ENCODE results near the gene GRAMD1B.

DNA sequence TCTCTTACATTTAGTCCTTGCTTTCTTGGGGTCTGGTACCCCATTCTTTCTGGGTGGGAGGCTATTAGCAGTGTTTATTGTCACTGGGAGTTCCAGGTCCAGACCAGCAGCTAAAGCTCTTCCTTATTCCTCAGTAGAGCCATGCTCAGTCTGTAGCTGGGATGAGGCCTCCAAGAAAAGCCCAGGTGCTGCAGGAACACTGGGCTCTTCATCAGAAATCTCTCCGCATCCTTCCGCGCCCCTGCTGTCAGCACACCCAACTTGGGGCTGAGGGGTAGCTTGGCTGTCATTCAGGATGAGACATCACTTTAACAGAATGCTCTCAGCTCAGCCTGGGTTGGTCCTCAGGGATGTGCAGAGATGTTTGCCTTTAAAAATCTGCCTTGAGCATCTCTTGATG, 97.5 kb downstream of the GRAMD1B start:
- TF ChIP-seq, protein P1, sequence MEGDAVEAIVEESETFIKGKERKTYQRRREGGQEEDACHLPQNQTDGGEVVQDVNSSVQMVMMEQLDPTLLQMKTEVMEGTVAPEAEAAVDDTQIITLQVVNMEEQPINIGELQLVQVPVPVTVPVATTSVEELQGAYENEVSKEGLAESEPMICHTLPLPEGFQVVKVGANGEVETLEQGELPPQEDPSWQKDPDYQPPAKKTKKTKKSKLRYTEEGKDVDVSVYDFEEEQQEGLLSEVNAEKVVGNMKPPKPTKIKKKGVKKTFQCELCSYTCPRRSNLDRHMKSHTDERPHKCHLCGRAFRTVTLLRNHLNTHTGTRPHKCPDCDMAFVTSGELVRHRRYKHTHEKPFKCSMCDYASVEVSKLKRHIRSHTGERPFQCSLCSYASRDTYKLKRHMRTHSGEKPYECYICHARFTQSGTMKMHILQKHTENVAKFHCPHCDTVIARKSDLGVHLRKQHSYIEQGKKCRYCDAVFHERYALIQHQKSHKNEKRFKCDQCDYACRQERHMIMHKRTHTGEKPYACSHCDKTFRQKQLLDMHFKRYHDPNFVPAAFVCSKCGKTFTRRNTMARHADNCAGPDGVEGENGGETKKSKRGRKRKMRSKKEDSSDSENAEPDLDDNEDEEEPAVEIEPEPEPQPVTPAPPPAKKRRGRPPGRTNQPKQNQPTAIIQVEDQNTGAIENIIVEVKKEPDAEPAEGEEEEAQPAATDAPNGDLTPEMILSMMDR (IDR thresholded peaks at IDR 0.05), result no peak
- TF ChIP-seq EP300 (IDR thresholded peaks at IDR 0.05), result no peak
- TF ChIP-seq POLR2A (IDR thresholded peaks at IDR 0.05; ENCODE audit: low read depth), result no peak
